K562 (cell line): ENCODE measurements around the gene PHC3. TPM values are rescaled to one million over a fixed set of nuclear protein-coding genes. Genes with fewer than 3 reads are reported as not detected.

Experiments
- ASH1L ChIP-seq: fragments of 450-650 bp; IDR thresholded peaks from 2 replicates; pipeline ENCODE4 v1.6.1; 2018; ENCODE audit warnings: borderline replicate concordance, mild to moderate bottlenecking, low read depth; ENCODE audit not compliant: partially characterized antibody
- DPF2 ChIP-seq: fragments of 450-650 bp; IDR thresholded peaks from 2 replicates; pipeline ENCODE4 v1.6.1; 2016
- FUS ChIP-seq: fragments of 200-400 bp; formaldehyde crosslinking; optimal IDR thresholded peaks from 2 replicates; pipeline ENCODE3; 2017; ENCODE audit warnings: low read depth, low read length
- ILK ChIP-seq: fragments of 450-650 bp; IDR thresholded peaks from 2 replicates; pipeline ENCODE4 v1.6.1; 2016; ENCODE audit warnings: missing genetic modification characterization, low read depth, mild to moderate bottlenecking, missing compliant biosample characterization, moderate library complexity, borderline replicate concordance
- MAFF ChIP-seq: IDR thresholded peaks from 2 replicates; pipeline ENCODE4 v1.6.1; 2012; ENCODE audit warnings: low read length, improper control_type of control experiment
- RBM25 ChIP-seq: fragments of 200-400 bp; formaldehyde crosslinking; IDR thresholded peaks from 2 replicates; pipeline ENCODE4 v1.6.1; 2018; ENCODE audit warnings: low read length, low read depth, moderate library complexity; ENCODE audit not compliant: severe bottlenecking
- SP1 ChIP-seq: sonication (generic); formaldehyde crosslinking; IDR thresholded peaks from 2 replicates; pipeline ENCODE4 v1.8.1; 2022; ENCODE audit warnings: mild to moderate bottlenecking, missing genetic modification reagents
- SPI1 ChIP-seq: IDR thresholded peaks from 2 replicates; pipeline ENCODE4 v1.6.1; 2011; ENCODE audit warnings: low read depth, low read length, control low read depth, borderline replicate concordance
- TBP ChIP-seq: optimal IDR thresholded peaks from 2 replicates; pipeline ENCODE3; 2011; ENCODE audit warnings: low read depth, low read length, improper control_type of control experiment
- TSC22D4 ChIP-seq: fragments of 450-650 bp; IDR thresholded peaks from 2 replicates; pipeline ENCODE4 v1.6.1; 2016; ENCODE audit warnings: missing genetic modification characterization, missing biosample characterization, control low read depth
- ZEB2 ChIP-seq: fragments of 450-650 bp; IDR thresholded peaks from 2 replicates; pipeline ENCODE4 v1.6.1; 2016
- ZFP1 ChIP-seq: fragments of 450-650 bp; formaldehyde crosslinking; IDR thresholded peaks from 2 replicates; pipeline ENCODE4 v1.4.0; 2020; ENCODE audit warnings: mild to moderate bottlenecking, mixed read lengths
- ZFX ChIP-seq: sonication (generic); formaldehyde crosslinking; IDR thresholded peaks from 2 replicates; pipeline ENCODE4 v1.8.0; 2022; ENCODE audit warnings: mild to moderate bottlenecking, missing genetic modification reagents, moderate library complexity
- ZNF184 ChIP-seq: sonication (generic); formaldehyde crosslinking; IDR thresholded peaks from 2 replicates; pipeline ENCODE4 v1.5.0; 2020; ENCODE audit warnings: missing genetic modification reagents
- ZNF507 ChIP-seq: conservative IDR thresholded peaks from 2 replicates; pipeline ENCODE4 v1.6.1; 2017; ENCODE audit warnings: missing genetic modification characterization, missing compliant biosample characterization
- ZNF778 ChIP-seq: fragments of 450-650 bp; formaldehyde crosslinking; IDR thresholded peaks from 2 replicates; pipeline ENCODE4 v1.4.0; 2020; ENCODE audit warnings: mild to moderate bottlenecking, moderate library complexity
- polyA plus RNA-seq, 8 experiments: library from polyadenylated mRNA; depleted of rRNA in 4 of 8; stranded (reverse) in 5 of 8; unstranded in 3 of 8; fragments of >200 nt; fragmentation: Nextera tagmentation in 2 of 8; fragmentation: Illumina TruSeq in 1 of 8; extraction: Ambion mirVana in 2 of 8; extraction: Trizol in 1 of 8; gene quantifications; 2 replicates each; pipeline versions ENCODE4 v1.2.1 to v1.2.3, GENCODE V29; 2011 to 2014; ENCODE audit warnings: inconsistent platforms in 1 of 8, missing spikeins in 1 of 8
- total RNA-seq, 7 experiments: library from RNA; depleted of rRNA in 6 of 7; stranded (reverse); fragments of >200 nt in 6 of 7; fragmentation: Illumina TruSeq in 2 of 7; extraction: Trizol in 2 of 7; gene quantifications; 2 replicates each; pipeline versions ENCODE4 v1.2.1 to v1.2.3, GENCODE V29; 2011 to 2021; ENCODE audit warnings: low replicate concordance in 1 of 7
- TF ChIP-seq, protein P1 (sequence below): fragments of 450-650 bp; formaldehyde crosslinking; IDR thresholded peaks from 2 replicates; pipeline ENCODE4 v1.4.0; 2020; ENCODE audit warnings: mild to moderate bottlenecking, moderate library complexity
- TF ChIP-seq, protein P2 (sequence below): sonication (generic); formaldehyde crosslinking; IDR thresholded peaks from 2 replicates; pipeline ENCODE4 v1.8.0; 2023; ENCODE audit warnings: missing genetic modification reagents, mild to moderate bottlenecking, borderline replicate concordance
- TF ChIP-seq, protein P3 (sequence below): fragments of 250-450 bp; sonication (Bioruptor Pico); IDR thresholded peaks from 2 replicates; pipeline ENCODE4 v1.5.0; 2020; ENCODE audit warnings: mild to moderate bottlenecking
- TF ChIP-seq, protein P4 (sequence below): fragments of 250-450 bp; sonication (Bioruptor Pico); IDR thresholded peaks from 2 replicates; pipeline ENCODE4 v1.9.0; 2021; ENCODE audit warnings: mild to moderate bottlenecking, inconsistent platforms

The PHC3 gene
- total and polyA plus RNA-seq, 9 of the 15 experiments (the other 6 are each of a cell fraction or from before 2014, with no cell fraction given), result 3.1 to 21.6 (median 10.5) TPM

DNA sequence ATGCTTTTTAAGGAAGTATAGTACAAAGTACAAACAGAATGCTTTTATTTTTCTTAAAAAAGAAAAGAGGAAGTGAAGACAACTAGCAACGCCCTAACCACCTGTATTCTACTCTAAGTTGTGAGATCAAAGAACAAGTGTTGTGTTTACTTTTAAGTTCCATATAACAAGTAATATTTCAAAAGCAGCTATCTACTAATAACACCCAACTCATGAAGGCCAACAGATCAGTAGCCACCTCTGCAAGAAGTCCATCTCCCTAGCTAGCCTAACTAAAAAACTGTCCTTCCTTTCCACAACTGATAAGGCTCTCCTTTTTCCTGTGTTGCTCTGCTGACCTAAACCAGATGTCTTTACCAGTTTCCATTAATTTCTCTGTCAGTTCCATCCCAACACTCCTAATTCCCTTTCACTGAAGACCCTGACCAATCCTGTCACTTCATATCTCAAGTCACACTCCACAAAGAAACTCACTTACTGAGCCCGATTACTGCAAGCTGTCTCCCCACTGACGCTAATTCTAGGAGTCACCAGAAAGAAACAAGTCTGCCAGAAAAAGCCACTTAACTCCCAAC, 26.9 kb downstream of the PHC3 start (continued):
- TF ChIP-seq ZNF184 (CRISPR knock-in tag), result no peak
- TF ChIP-seq TBP, result no peak
- peak; percentile 75; the same call in 1 of the 2 replicates for TF ChIP-seq ZEB2
- TF ChIP-seq ZNF507, result no peak
- TF ChIP-seq SP1 (CRISPR knock-in tag), result no peak
- peak; percentile 98 for TF ChIP-seq SPI1
- TF ChIP-seq RBM25, result no peak
- TF ChIP-seq TSC22D4, result no peak
- TF ChIP-seq ZNF778, result no peak
- TF ChIP-seq, protein P1, sequence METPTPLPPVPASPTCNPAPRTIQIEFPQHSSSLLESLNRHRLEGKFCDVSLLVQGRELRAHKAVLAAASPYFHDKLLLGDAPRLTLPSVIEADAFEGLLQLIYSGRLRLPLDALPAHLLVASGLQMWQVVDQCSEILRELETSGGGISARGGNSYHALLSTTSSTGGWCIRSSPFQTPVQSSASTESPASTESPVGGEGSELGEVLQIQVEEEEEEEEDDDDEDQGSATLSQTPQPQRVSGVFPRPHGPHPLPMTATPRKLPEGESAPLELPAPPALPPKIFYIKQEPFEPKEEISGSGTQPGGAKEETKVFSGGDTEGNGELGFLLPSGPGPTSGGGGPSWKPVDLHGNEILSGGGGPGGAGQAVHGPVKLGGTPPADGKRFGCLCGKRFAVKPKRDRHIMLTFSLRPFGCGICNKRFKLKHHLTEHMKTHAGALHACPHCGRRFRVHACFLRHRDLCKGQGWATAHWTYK (CRISPR knock-in tag), result no peak
- no peak for TF ChIP-seq ZFX (CRISPR knock-in tag)
- TF ChIP-seq, protein P2, sequence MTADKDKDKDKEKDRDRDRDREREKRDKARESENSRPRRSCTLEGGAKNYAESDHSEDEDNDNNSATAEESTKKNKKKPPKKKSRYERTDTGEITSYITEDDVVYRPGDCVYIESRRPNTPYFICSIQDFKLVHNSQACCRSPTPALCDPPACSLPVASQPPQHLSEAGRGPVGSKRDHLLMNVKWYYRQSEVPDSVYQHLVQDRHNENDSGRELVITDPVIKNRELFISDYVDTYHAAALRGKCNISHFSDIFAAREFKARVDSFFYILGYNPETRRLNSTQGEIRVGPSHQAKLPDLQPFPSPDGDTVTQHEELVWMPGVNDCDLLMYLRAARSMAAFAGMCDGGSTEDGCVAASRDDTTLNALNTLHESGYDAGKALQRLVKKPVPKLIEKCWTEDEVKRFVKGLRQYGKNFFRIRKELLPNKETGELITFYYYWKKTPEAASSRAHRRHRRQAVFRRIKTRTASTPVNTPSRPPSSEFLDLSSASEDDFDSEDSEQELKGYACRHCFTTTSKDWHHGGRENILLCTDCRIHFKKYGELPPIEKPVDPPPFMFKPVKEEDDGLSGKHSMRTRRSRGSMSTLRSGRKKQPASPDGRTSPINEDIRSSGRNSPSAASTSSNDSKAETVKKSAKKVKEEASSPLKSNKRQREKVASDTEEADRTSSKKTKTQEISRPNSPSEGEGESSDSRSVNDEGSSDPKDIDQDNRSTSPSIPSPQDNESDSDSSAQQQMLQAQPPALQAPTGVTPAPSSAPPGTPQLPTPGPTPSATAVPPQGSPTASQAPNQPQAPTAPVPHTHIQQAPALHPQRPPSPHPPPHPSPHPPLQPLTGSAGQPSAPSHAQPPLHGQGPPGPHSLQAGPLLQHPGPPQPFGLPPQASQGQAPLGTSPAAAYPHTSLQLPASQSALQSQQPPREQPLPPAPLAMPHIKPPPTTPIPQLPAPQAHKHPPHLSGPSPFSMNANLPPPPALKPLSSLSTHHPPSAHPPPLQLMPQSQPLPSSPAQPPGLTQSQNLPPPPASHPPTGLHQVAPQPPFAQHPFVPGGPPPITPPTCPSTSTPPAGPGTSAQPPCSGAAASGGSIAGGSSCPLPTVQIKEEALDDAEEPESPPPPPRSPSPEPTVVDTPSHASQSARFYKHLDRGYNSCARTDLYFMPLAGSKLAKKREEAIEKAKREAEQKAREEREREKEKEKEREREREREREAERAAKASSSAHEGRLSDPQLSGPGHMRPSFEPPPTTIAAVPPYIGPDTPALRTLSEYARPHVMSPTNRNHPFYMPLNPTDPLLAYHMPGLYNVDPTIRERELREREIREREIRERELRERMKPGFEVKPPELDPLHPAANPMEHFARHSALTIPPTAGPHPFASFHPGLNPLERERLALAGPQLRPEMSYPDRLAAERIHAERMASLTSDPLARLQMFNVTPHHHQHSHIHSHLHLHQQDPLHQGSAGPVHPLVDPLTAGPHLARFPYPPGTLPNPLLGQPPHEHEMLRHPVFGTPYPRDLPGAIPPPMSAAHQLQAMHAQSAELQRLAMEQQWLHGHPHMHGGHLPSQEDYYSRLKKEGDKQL (CRISPR knock-in tag), result no peak
- TF ChIP-seq ILK, result no peak
- TF ChIP-seq DPF2, result peak; percentile 91
- no peak for TF ChIP-seq FUS
- no peak for TF ChIP-seq ZFP1 (CRISPR knock-in tag)
- TF ChIP-seq, protein P3, sequence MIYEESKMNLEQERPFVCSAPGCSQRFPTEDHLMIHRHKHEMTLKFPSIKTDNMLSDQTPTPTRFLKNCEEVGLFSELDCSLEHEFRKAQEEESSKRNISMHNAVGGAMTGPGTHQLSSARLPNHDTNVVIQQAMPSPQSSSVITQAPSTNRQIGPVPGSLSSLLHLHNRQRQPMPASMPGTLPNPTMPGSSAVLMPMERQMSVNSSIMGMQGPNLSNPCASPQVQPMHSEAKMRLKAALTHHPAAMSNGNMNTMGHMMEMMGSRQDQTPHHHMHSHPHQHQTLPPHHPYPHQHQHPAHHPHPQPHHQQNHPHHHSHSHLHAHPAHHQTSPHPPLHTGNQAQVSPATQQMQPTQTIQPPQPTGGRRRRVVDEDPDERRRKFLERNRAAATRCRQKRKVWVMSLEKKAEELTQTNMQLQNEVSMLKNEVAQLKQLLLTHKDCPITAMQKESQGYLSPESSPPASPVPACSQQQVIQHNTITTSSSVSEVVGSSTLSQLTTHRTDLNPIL (CRISPR knock-in tag), result no peak
- TF ChIP-seq, protein P4, sequence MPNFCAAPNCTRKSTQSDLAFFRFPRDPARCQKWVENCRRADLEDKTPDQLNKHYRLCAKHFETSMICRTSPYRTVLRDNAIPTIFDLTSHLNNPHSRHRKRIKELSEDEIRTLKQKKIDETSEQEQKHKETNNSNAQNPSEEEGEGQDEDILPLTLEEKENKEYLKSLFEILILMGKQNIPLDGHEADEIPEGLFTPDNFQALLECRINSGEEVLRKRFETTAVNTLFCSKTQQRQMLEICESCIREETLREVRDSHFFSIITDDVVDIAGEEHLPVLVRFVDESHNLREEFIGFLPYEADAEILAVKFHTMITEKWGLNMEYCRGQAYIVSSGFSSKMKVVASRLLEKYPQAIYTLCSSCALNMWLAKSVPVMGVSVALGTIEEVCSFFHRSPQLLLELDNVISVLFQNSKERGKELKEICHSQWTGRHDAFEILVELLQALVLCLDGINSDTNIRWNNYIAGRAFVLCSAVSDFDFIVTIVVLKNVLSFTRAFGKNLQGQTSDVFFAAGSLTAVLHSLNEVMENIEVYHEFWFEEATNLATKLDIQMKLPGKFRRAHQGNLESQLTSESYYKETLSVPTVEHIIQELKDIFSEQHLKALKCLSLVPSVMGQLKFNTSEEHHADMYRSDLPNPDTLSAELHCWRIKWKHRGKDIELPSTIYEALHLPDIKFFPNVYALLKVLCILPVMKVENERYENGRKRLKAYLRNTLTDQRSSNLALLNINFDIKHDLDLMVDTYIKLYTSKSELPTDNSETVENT (CRISPR knock-in tag), result no peak
- TF ChIP-seq ASH1L, result no peak
- TF ChIP-seq MAFF, result no peak
